GM12801 (cell line): ENCODE results near the gene NFIL3.

Experiments used
- TF ChIP-seq, protein P1 (sequence below): IDR thresholded peaks from one replicate; pipeline ENCODE4 v1.5.1; 2011; ENCODE audit warnings: control low read depth; ENCODE audit not compliant: insufficient read length; ENCODE audit errors: extremely low read depth

The NFIL3 gene

DNA sequence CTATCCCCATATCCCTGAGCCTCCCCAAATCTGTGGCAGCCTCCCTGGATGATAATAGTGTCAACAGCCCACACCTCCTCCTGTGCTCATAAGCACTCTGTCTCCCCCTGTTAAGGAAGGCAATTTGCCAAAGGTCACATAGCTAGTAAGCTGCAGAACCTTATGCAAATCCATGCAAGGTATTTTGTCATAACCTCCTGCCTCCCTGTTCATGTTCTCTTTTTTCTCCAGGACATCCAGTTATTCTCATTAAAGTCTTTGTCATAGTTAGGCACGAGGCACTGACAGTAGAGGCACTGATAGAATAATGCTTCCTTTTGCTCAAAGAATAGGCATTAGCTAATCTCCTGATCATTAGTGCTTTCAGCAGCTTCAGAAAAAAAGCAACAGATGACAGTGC lies 51.7 kb downstream of the NFIL3 start:
- TF ChIP-seq, protein P1, sequence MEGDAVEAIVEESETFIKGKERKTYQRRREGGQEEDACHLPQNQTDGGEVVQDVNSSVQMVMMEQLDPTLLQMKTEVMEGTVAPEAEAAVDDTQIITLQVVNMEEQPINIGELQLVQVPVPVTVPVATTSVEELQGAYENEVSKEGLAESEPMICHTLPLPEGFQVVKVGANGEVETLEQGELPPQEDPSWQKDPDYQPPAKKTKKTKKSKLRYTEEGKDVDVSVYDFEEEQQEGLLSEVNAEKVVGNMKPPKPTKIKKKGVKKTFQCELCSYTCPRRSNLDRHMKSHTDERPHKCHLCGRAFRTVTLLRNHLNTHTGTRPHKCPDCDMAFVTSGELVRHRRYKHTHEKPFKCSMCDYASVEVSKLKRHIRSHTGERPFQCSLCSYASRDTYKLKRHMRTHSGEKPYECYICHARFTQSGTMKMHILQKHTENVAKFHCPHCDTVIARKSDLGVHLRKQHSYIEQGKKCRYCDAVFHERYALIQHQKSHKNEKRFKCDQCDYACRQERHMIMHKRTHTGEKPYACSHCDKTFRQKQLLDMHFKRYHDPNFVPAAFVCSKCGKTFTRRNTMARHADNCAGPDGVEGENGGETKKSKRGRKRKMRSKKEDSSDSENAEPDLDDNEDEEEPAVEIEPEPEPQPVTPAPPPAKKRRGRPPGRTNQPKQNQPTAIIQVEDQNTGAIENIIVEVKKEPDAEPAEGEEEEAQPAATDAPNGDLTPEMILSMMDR = no peak

DNA sequence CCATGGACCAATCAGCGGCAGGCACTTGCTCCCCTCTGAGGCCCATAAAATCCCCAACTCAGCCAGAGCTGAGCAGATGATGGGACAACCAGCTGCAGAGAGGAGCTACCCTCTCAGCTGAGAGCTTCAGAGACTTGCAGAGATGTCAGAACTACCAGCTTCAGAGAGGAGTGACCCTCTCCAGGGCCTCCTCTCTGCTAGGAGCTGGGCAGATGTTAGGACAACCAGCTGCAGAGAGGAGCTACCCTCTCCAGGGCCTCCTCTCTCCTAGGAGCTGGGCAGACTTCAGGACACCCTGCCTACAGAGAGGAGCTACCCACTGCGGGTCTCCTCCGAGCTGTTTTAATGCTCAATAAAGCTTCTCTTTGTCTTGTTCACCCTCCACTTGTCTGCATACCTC lies 58.9 kb downstream of the NFIL3 start:
- TF ChIP-seq, protein P1 = no peak

DNA sequence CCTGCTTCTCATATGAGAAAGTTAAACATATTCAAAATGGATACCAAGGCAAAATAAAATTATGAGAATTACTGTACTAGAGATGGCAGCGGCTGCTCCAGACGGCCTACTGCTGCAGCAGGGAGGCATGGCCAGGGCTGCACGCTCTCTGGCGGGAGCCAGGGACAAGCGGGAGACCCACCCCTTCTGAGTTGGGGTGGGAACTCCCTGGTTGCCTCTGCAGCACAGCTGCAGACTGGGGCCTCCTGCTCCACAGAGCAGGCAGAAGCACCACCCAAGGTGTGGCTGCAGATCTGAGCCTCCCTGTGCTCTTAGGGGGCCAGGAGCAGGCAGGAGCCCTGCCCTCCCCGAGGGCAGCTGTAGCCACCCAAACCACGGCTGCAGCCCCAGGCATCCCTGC lies 59.6 kb downstream of the NFIL3 start:
- TF ChIP-seq, protein P1 = no peak

DNA sequence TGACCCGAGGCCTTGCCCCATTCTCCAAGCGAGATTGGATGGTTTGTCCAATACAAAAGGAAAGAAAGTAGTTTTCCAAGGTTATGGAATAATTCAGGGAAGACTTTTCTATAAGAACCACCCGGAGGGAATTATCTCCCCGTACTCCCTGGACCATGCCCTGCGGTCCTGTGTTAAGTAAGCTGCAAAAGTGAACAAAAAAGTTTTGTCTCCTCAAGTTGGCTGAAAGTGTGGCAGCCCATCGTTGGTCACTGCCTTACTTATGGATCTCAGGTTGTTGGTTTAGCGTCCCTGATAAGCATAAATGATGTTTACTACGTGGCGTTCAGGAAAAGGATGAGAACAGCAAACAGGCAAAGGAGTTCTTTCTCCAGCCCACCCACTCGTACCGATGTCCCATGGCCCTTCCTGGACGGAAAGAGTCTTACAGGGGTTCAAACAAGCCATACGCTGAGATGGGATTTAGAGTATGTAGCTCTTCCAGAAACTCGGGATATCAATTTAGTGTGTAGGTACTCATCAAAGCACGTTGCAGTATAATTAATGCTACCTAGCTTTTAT lies 61.5 kb downstream of the NFIL3 start:
- TF ChIP-seq, protein P1 = no peak

DNA sequence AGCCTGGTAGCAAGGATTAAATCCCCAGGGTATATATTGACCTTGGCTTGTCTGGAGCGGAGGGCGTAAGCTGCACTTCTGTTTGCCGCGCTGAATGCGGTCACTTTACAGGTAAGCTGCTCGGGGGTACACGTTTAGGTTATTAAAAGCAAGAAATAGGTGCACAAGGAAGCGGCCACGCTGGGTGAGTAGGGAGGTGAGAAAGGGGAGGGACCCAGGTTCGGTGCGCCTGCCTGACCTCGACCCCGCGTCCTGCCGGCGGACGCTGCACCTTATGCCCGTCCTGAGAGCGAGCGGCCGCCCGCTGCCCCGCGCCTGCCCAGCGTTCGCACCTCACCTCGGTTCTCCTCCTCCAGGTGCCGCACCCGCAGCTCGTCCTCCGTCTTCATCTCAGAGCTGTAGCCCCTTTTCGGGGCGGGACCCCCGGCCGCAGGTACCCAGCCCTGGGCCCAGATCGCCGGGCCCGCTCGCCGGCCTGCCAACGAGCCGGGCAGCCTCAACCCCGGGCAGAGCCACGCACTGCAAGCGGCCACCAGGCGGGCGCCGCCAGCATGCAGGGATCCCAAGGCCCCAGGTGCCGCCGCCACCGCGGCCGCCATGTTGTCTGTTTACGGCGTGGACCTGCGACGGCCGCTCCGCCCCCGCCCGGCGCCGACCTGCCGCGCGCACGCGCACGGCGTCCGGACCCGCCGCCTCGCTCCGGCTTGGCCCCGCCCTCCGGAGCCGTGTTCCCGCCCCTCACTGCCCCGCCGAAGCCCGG lies 62.2 kb downstream of the NFIL3 start, which contains the start of gene AUH:
Gene AUH (minus strand): TSS at position 628 of the 760 bp plus-strand sequence. CDS start 29 bp downstream, at position 599.
- TF ChIP-seq, protein P1 = no peak

DNA sequence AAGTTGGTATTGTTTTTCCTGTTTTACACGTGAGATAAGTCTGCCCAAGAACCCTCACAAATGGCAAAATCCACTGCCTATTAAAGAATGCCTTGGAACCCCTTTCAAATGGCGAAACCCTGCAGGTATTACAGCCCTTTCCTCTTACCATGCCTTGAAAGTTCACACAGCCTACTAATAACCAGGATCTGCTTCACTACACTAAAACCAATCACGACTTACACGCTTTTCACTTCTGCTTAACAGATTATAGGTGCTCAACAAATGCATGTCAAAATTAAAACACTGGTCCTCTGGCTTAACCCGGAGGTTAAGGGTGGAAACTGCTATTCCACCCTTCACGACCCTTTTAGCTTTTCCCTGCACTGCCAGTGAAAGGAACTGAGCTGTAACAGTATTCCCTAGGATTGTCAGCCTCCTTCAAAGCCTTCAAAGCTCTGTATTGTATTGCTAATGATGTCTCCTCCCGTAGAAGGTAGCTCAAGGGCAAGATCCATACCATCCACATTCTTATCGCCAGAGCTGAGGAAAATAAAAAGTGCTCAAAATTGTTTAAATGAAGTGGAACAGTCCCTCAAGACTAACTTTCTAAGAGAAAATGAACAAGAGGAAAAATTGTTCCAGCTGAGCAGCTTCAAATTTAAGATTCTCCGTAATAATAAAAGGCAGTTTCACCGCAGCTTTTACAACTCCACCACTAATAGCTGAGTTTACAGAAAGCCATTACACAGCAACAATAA lies 62.9 kb downstream of the NFIL3 start:
- TF ChIP-seq, protein P1 = no peak

DNA sequence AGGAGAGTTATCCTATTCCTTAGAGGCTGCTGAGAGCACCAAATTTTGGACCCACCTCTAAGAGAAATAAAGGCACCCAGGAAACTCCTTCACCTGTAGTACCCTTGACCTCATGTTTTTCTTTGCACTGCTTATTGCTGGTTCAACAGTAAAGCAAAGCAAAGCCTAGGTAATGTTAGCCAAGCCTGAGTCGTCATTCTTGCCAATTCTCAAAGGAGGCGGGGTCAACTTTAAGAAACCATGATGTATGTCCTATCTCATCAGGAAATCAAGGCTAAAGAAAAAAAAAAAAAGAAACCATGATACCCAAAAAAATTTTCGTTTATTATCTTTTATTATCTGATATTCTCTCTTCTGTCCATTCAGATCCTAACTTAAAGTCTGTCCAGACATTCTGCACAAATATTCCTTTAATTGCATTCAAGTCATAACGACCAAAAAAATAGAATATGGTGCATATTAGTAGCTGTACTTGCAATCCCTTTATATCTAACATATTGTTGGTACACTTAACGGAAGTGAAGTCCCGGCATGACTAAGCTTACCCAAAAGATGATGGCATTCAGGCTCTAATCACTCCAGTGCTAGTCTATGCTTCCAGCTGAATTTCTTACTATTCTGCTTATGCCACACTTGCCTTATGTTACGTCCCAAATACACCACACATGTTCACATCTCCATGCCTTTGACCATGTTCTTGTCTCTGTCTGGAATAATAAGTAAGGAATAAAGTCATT lies 63.7 kb downstream of the NFIL3 start:
- TF ChIP-seq, protein P1 = no peak
